Measurements from ENCODE around the gene RALGPS2. TPM values are rescaled to one million over a fixed set of nuclear protein-coding genes. Genes with fewer than 3 reads are reported as not detected.

Gene RALGPS2
- total RNA-seq, 5 donors from 2014 or later (not counting 1 experiment from before 2014, with no cell fraction given) = 11.2 to 17.5 (median 12.4) TPM

DNA sequence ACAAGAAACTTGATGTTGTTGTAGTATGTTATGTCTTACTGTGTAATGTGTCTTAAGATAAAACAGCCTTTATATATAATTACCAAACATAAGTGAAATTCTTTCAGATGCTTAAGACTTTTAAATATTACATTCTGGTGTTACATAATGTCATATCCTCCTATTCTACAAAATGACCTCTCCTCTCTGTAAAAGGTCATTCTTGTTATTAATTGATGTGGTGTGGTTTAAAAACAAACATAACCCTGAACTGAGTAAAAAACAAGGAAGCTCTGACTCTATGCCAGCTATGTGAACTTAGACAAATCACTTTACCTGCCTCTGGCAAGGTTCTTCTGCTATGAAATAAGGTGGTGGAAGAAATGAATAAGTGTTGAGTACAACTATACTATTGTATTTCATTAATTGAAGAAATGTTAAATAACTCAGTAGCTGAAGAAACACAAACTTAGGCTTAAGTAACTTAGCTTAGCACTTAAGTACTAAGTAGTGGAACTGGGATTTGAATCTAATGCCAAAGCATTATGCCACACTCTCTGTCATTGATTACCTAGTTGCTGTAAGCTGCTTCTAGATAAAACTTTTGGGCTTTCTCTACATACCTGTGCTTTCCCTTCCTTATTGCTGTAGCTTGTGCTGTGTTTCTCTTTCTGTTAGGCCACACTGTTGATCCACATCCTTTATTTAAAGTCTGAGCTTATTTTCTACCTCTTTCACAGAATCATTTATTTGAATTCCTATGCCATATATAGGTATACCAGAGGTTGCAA, 146.7 kb downstream of the RALGPS2 start:
- ATAC-seq (replicated peaks in 1 of 4) (no peak), DNase-seq (no peak)
- no peaks in the 10 kb centered on the region for H3K9me3 Mint-ChIP-seq
- H3K36me3 Mint-ChIP-seq = peaks cover 3% of the 10 kb centered on the region
- peaks cover 3 to 5% (median 4%) of the 10 kb centered on the region in 3 donors for H3K4me1 Mint-ChIP-seq
- CTCF ChIA-PET = interaction anchor here (0.6 to 1.0 kb wide), 2 partner anchors 10 to 22 kb away, joined by 3 read pairs; no protein-coding TSS in a partner anchor
- H3K27me3 Mint-ChIP-seq = no peaks in the 10 kb centered on the region
- H3K27ac Mint-ChIP-seq = no peak overlapping the region
- no peaks in the 10 kb centered on the region for H3K9me3 ChIP-seq
- H3K4me1 ChIP-seq (ENCODE audit: control insufficient read depth in 1 of 2, extremely low read depth in 1 of 2, insufficient read depth in 2 of 2, low read length in 2 of 2) = no peaks in the 10 kb centered on the region
- no peaks in the 10 kb centered on the region for H3K36me3 ChIP-seq (ENCODE audit: control insufficient read depth in 2 of 2, extremely low read depth in 1 of 2, insufficient read depth in 1 of 2, low read length in 1 of 2)
- no peak overlapping the region for H3K4me3 ChIP-seq (ENCODE audit: control insufficient read depth in 1 of 2, extremely low read depth in 1 of 2, low read length in 1 of 2)
- POLR2A ChIA-PET = interaction anchor here in 1 of 2 donors (0.7 kb wide), 1 partner anchor 87 kb away, joined by 6 read pairs; no protein-coding TSS in a partner anchor
- no peak overlapping the region for H3K27ac ChIP-seq (ENCODE audit: low read length)
- no peaks in the 10 kb centered on the region for H3K27me3 ChIP-seq (replicated peaks in 1 of 2; ENCODE audit: control insufficient read depth in 2 of 2, extremely low read depth in 1 of 2, insufficient read depth in 2 of 2, low read length in 1 of 2)
- H3K4me3 Mint-ChIP-seq = no peak overlapping the region

DNA sequence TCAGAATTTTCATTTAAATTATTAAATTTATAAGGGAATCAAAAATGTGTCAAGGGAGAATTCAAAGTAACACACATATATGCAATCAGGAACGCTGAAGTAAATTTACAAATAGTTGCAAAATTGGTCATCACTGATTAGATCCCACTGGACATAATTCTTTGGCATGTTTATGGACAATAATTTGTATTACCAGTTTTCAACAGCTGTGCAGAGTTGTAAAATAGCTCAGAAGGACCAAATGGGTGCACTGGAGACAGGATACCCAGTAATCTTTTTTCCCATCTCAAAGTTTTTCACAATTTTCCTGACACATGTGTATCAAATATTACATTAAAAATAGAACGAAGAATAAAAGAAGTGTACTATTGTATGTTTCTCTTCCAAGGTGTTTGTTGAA, 149.9 kb downstream of the RALGPS2 start:
- H3K27me3 ChIP-seq (replicated peaks in 1 of 2; ENCODE audit: control insufficient read depth in 2 of 2, extremely low read depth in 1 of 2, insufficient read depth in 2 of 2, low read length in 1 of 2) = no peaks in the 10 kb centered on the region
- ChIA-PET POLR2A (no interaction called here), CTCF (no interaction called here)
- WGBS (ENCODE audit: insufficient coverage) = no CpG with 5 or more reads among the region's 2 CpGs
- Mint-ChIP-seq H3K9me3 (no peaks in the 10 kb centered on the region), H3K27ac (no peak overlapping the region), H3K36me3 (peaks cover 3% of the 10 kb centered on the region), H3K27me3 (no peaks in the 10 kb centered on the region), H3K4me3 (no peak overlapping the region), H3K4me1 (no peaks in the 10 kb centered on the region)
- ATAC-seq (replicated peaks in 1 of 4) (no peak), DNase-seq (no peak)
- no peak overlapping the region for H3K27ac ChIP-seq (ENCODE audit: low read length)
- no peak overlapping the region for H3K4me3 ChIP-seq (ENCODE audit: control insufficient read depth in 1 of 2, extremely low read depth in 1 of 2, low read length in 1 of 2)
- H3K9me3 ChIP-seq = no peaks in the 10 kb centered on the region
- H3K4me1 ChIP-seq (ENCODE audit: control insufficient read depth in 1 of 2, extremely low read depth in 1 of 2, insufficient read depth in 2 of 2, low read length in 2 of 2) = no peaks in the 10 kb centered on the region
- H3K36me3 ChIP-seq (ENCODE audit: control insufficient read depth in 2 of 2, extremely low read depth in 1 of 2, insufficient read depth in 1 of 2, low read length in 1 of 2) = no peaks in the 10 kb centered on the region

DNA sequence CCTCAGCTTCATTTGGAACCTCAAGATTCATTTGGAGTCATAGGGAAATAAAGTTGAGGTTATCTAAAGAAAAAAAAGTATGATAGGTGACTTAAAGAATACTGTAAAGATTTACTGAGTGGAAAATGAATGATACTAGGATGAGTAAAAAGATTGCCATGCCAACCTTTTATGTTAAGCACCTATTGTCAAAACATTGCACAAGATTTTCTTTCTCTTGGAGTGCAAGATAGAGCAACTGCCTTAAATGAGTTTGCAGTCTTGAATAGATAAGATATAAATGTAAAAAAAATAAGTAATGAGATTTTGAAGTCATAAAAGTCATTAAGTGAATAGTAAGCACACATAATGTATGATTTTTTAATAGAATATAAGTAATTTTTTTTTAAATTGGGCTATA, 150.9 kb downstream of the RALGPS2 start:
- CTCF ChIA-PET = no interaction called here

DNA sequence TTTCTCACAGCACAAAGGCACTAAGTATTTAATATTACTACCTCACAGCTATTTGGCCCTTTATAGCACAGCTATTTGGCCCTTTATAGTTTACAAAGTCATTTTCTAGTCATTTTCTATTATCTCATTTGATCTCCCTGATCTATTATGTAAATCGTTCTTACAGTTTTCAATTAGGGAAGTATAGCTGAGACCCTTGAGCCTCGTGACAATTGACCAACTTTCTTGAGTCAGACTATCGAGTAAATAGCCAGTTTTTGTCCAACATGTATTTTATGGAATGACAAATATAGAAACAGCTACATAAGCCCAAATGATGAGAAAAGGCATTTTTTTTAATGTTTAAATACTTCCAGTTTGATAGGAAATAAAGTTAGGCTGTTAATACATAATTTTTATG, 152.9 kb downstream of the RALGPS2 start:
- Histone ChIP-seq H3K27me3 (replicated peaks in 1 of 2; ENCODE audit: control insufficient read depth in 2 of 2, extremely low read depth in 1 of 2, insufficient read depth in 2 of 2, low read length in 1 of 2) (no peaks in the 10 kb centered on the region), H3K4me3 (ENCODE audit: control insufficient read depth in 1 of 2, extremely low read depth in 1 of 2, low read length in 1 of 2) (no peak overlapping the region), H3K9me3 (no peaks in the 10 kb centered on the region), H3K27ac (ENCODE audit: low read length) (no peak overlapping the region), H3K4me1 (ENCODE audit: control insufficient read depth in 1 of 2, extremely low read depth in 1 of 2, insufficient read depth in 2 of 2, low read length in 2 of 2) (no peaks in the 10 kb centered on the region), H3K36me3 (ENCODE audit: control insufficient read depth in 2 of 2, extremely low read depth in 1 of 2, insufficient read depth in 1 of 2, low read length in 1 of 2) (no peaks in the 10 kb centered on the region)
- no peaks in the 10 kb centered on the region for H3K9me3 Mint-ChIP-seq
- H3K4me3 Mint-ChIP-seq = no peak overlapping the region
- CTCF ChIA-PET = no interaction called here
- no peak for DNase-seq
- H3K27ac Mint-ChIP-seq = no peak overlapping the region
- POLR2A ChIA-PET = interaction anchor here in 1 of 2 donors (1.0 kb wide), 1 partner anchor 15 kb away, joined by 4 read pairs; no protein-coding TSS in a partner anchor
- no peaks in the 10 kb centered on the region for H3K4me1 Mint-ChIP-seq
- WGBS (ENCODE audit: insufficient coverage) = no CpG with 5 or more reads among the region's 3 CpGs
- H3K27me3 Mint-ChIP-seq = no peaks in the 10 kb centered on the region
- peaks cover 3% of the 10 kb centered on the region for H3K36me3 Mint-ChIP-seq
- ATAC-seq (replicated peaks in 1 of 4) = no peak

More for the DNA sequence above, 150.9 kb downstream of the RALGPS2 start:
- Histone ChIP-seq H3K4me1 (ENCODE audit: control insufficient read depth in 1 of 2, extremely low read depth in 1 of 2, insufficient read depth in 2 of 2, low read length in 2 of 2) (no peaks in the 10 kb centered on the region), H3K4me3 (ENCODE audit: control insufficient read depth in 1 of 2, extremely low read depth in 1 of 2, low read length in 1 of 2) (no peak overlapping the region), H3K27ac (ENCODE audit: low read length) (no peak overlapping the region), H3K9me3 (no peaks in the 10 kb centered on the region), H3K27me3 (replicated peaks in 1 of 2; ENCODE audit: control insufficient read depth in 2 of 2, extremely low read depth in 1 of 2, insufficient read depth in 2 of 2, low read length in 1 of 2) (no peaks in the 10 kb centered on the region), H3K36me3 (ENCODE audit: control insufficient read depth in 2 of 2, extremely low read depth in 1 of 2, insufficient read depth in 1 of 2, low read length in 1 of 2) (no peaks in the 10 kb centered on the region)
- ATAC-seq (replicated peaks in 1 of 4) = no peak
- no peak for DNase-seq
- H3K27me3 Mint-ChIP-seq = no peaks in the 10 kb centered on the region
- no peaks in the 10 kb centered on the region for H3K9me3 Mint-ChIP-seq
- H3K4me3 Mint-ChIP-seq = no peak overlapping the region
- no peak overlapping the region for H3K27ac Mint-ChIP-seq
- no peaks in the 10 kb centered on the region for H3K4me1 Mint-ChIP-seq
- POLR2A ChIA-PET = no interaction called here
- H3K36me3 Mint-ChIP-seq = peaks cover 3% of the 10 kb centered on the region

DNA sequence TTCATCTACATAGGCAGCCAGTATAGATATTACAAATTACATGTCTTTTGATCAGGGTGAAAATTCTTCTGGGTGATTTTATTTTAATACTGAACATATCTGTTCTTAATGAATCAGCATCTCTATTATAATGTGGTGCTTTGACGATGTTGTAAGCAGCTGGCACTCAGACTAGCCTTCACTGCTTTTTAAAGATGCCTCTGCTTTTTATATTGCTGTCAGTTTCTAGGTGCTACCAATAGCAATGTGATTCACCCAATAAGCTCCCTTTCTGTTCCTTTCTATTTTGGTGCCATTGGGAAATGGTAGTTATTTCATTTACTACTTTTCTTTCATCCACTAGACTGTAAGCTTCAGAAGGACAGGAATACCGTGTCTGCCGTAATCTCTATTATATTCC, 156.9 kb downstream of the RALGPS2 start:
- Mint-ChIP-seq H3K36me3 (peaks cover 12% of the 10 kb centered on the region), H3K4me3 (no peak overlapping the region), H3K9me3 (no peaks in the 10 kb centered on the region), H3K4me1 (no peaks in the 10 kb centered on the region), H3K27me3 (no peaks in the 10 kb centered on the region), H3K27ac (no peak overlapping the region)
- DNase-seq (no peak), ATAC-seq (replicated peaks in 1 of 4) (no peak)
- Histone ChIP-seq H3K4me1 (ENCODE audit: control insufficient read depth in 1 of 2, extremely low read depth in 1 of 2, insufficient read depth in 2 of 2, low read length in 2 of 2) (no peaks in the 10 kb centered on the region), H3K27ac (ENCODE audit: low read length) (no peak overlapping the region), H3K27me3 (replicated peaks in 1 of 2; ENCODE audit: control insufficient read depth in 2 of 2, extremely low read depth in 1 of 2, insufficient read depth in 2 of 2, low read length in 1 of 2) (no peaks in the 10 kb centered on the region), H3K36me3 (ENCODE audit: control insufficient read depth in 2 of 2, extremely low read depth in 1 of 2, insufficient read depth in 1 of 2, low read length in 1 of 2) (no peaks in the 10 kb centered on the region), H3K4me3 (ENCODE audit: control insufficient read depth in 1 of 2, extremely low read depth in 1 of 2, low read length in 1 of 2) (no peak overlapping the region), H3K9me3 (no peaks in the 10 kb centered on the region)
- POLR2A ChIA-PET = no interaction called here
- CTCF ChIA-PET = interaction anchor here in 1 of 2 donors (0.6 kb wide), 1 partner anchor 422 kb away, joined by 4 read pairs; no protein-coding TSS in a partner anchor
- no CpG with 5 or more reads among the region's 3 CpGs for WGBS (ENCODE audit: insufficient coverage)

DNA sequence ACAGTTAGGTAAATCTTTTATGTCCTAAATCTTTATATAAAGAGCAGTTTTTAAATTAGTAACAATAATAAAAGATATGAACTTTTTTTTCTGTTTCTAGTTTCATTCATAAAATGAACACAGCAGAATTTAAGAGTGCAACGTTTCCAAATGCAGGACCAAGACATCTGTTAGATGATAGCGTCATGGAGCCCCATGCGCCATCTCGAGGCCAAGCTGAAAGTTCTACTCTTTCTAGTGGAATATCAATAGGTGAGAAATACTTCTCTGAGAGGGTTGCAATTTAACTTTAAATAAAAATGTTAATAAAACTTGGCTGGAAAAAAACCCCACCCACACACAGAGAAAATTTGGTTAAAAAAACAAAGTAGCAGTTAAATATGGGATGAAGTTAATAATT, 160.8 kb downstream of the RALGPS2 start:
- Mint-ChIP-seq H3K4me1 (no peaks in the 10 kb centered on the region), H3K9me3 (no peaks in the 10 kb centered on the region), H3K4me3 (no peak overlapping the region), H3K27ac (no peak overlapping the region), H3K27me3 (no peaks in the 10 kb centered on the region), H3K36me3 (peaks cover 17% of the 10 kb centered on the region)
- ATAC-seq (replicated peaks in 1 of 4) (no peak), DNase-seq (no peak)
- WGBS (ENCODE audit: insufficient coverage) = no CpG with 5 or more reads among the region's 4 CpGs
- no peak overlapping the region for H3K27ac ChIP-seq (ENCODE audit: low read length)
- no peak overlapping the region for H3K4me3 ChIP-seq (ENCODE audit: control insufficient read depth in 1 of 2, extremely low read depth in 1 of 2, low read length in 1 of 2)
- H3K36me3 ChIP-seq (ENCODE audit: control insufficient read depth in 2 of 2, extremely low read depth in 1 of 2, insufficient read depth in 1 of 2, low read length in 1 of 2) = no peaks in the 10 kb centered on the region
- POLR2A ChIA-PET = no interaction called here
- H3K9me3 ChIP-seq = no peaks in the 10 kb centered on the region
- CTCF ChIA-PET = no interaction called here
- H3K27me3 ChIP-seq (replicated peaks in 1 of 2; ENCODE audit: control insufficient read depth in 2 of 2, extremely low read depth in 1 of 2, insufficient read depth in 2 of 2, low read length in 1 of 2) = no peaks in the 10 kb centered on the region
- no peaks in the 10 kb centered on the region for H3K4me1 ChIP-seq (ENCODE audit: control insufficient read depth in 1 of 2, extremely low read depth in 1 of 2, insufficient read depth in 2 of 2, low read length in 2 of 2)

Measured in T-cell (primary cell).